OCI-LY1 (cell line): ENCODE data around the gene SAXO1.

Experiments used
- H2AFZ ChIP-seq: fragments of 200-600 bp; sonication (generic), shearing (Covaris generic); 2 replicates; pipeline ENCODE4 v1.6.0; 2014; ENCODE audit warnings: antibody characterized with exemption, mild to moderate bottlenecking, low read length
- H3F3A ChIP-seq: fragments of 200-600 bp; sonication (generic), shearing (Covaris generic); 2 replicates; pipeline ENCODE4 v1.6.0; 2014; ENCODE audit warnings: mild to moderate bottlenecking, antibody characterized with exemption, low read length, moderate library complexity; ENCODE audit not compliant: insufficient read depth
- H3K27ac ChIP-seq: fragments of 200-600 bp; sonication (generic); 2 replicates; pipeline ENCODE4 v1.5.1; 2014; ENCODE audit warnings: low read length, mixed run types, mild to moderate bottlenecking, low read depth; ENCODE audit not compliant: poor library complexity, severe bottlenecking
- H3K27me3 ChIP-seq: fragments of 200-600 bp; sonication (generic); 2 replicates; pipeline ENCODE4 v1.6.0; 2014; ENCODE audit warnings: antibody characterized with exemption, mild to moderate bottlenecking, low read length, moderate library complexity; ENCODE audit not compliant: insufficient read depth
- H3K36me3 ChIP-seq: fragments of 200-600 bp; sonication (generic); 2 replicates; pipeline ENCODE4 v1.6.1; 2014; ENCODE audit warnings: mild to moderate bottlenecking, antibody characterized with exemption, low read length, moderate library complexity, mixed read lengths; ENCODE audit not compliant: insufficient read depth
- H3K4me1 ChIP-seq: fragments of 200-600 bp; sonication (generic); 2 replicates; pipeline ENCODE4 v1.5.1; 2014; ENCODE audit warnings: mild to moderate bottlenecking, low read length, moderate library complexity; ENCODE audit not compliant: insufficient read depth, severe bottlenecking
- H3K4me2 ChIP-seq: fragments of 200-600 bp; sonication (generic), shearing (Covaris generic); 2 replicates; pipeline ENCODE4 v1.6.1; 2014; ENCODE audit warnings: low read length
- H3K4me3 ChIP-seq: fragments of 200-600 bp; sonication (generic); 2 replicates; pipeline ENCODE4 v1.5.1; 2014; ENCODE audit warnings: low read length, low read depth, mild to moderate bottlenecking, mixed read lengths; ENCODE audit not compliant: poor library complexity, severe bottlenecking
- H3K79me2 ChIP-seq: fragments of 200-600 bp; shearing (Covaris generic); 2 replicates; pipeline ENCODE4 v1.6.1; 2016; ENCODE audit warnings: mixed run types, low read length, mixed read lengths; ENCODE audit not compliant: insufficient read depth
- H3K9ac ChIP-seq: fragments of 200-600 bp; sonication (generic), shearing (Covaris generic); 2 replicates; pipeline ENCODE4 v1.6.1; 2014; ENCODE audit warnings: mild to moderate bottlenecking, low read length, mixed read lengths
- H3K9me2 ChIP-seq: fragments of 200-600 bp; sonication (generic), shearing (Covaris generic); 2 replicates; pipeline ENCODE4 v1.6.1; 2014; ENCODE audit warnings: low read depth, mild to moderate bottlenecking, low read length, mixed read lengths
- H3K9me3 ChIP-seq: fragments of 200-600 bp; shearing (Covaris generic); 2 replicates; pipeline ENCODE4 v1.6.1; 2014; ENCODE audit warnings: low read length, mixed read lengths
- H4K20me1 ChIP-seq: fragments of 200-600 bp; sonication (generic), shearing (Covaris generic); 2 replicates; pipeline ENCODE4 v1.6.0; 2016; ENCODE audit warnings: mild to moderate bottlenecking, low read length; ENCODE audit not compliant: insufficient read depth
- EZH2 ChIP-seq: fragments of 200-600 bp; sonication (generic), shearing (Covaris generic); IDR thresholded peaks from 2 replicates; pipeline ENCODE4 v1.8.0; 2017; ENCODE audit warnings: borderline replicate concordance, mixed run types, mild to moderate bottlenecking, antibody characterized with exemption, low read length, moderate library complexity, mixed read lengths
- TF ChIP-seq, protein P1 (sequence below): fragments of 200-600 bp; sonication (generic), shearing (Covaris generic); IDR thresholded peaks from 2 replicates; pipeline ENCODE4 v1.5.1; 2017; ENCODE audit warnings: mild to moderate bottlenecking, antibody characterized with exemption, low read length, moderate library complexity, mixed read lengths

SAXO1 gene

DNA sequence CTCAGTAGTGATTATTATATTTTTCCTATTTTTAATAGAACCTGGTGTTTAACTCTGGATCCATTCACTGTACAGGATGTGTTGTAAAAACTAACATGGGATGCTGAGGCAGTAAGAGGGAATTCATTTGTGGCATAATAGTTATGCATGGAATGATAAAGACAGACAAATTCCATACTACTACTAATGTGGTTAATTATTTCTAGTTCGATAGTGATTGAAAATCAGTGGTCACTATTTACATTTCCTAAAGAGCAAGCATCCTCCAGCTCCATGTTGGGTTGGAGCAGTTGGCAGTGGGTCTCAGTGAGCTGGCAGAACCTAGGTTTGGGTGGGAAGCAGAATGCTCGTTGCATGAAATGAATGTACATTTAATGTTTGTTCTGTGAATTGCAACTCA lies 122.6 kb downstream of the SAXO1 start:
- H3K9me3 ChIP-seq: no peaks in the 10 kb centered on the region
- H3K27ac ChIP-seq: no peak overlapping the region
- no peak overlapping the region for H2AFZ ChIP-seq
- no peak overlapping the region for H3K4me2 ChIP-seq
- TF ChIP-seq, protein P1, sequence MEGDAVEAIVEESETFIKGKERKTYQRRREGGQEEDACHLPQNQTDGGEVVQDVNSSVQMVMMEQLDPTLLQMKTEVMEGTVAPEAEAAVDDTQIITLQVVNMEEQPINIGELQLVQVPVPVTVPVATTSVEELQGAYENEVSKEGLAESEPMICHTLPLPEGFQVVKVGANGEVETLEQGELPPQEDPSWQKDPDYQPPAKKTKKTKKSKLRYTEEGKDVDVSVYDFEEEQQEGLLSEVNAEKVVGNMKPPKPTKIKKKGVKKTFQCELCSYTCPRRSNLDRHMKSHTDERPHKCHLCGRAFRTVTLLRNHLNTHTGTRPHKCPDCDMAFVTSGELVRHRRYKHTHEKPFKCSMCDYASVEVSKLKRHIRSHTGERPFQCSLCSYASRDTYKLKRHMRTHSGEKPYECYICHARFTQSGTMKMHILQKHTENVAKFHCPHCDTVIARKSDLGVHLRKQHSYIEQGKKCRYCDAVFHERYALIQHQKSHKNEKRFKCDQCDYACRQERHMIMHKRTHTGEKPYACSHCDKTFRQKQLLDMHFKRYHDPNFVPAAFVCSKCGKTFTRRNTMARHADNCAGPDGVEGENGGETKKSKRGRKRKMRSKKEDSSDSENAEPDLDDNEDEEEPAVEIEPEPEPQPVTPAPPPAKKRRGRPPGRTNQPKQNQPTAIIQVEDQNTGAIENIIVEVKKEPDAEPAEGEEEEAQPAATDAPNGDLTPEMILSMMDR: no peak
- no peak for TF ChIP-seq EZH2
- H3K4me3 ChIP-seq: no peak overlapping the region
- H3K9ac ChIP-seq: no peak overlapping the region
- no peaks in the 10 kb centered on the region for H3K9me2 ChIP-seq
- H3K4me1 ChIP-seq: no peaks in the 10 kb centered on the region
- no peaks in the 10 kb centered on the region for H4K20me1 ChIP-seq
- no peaks in the 10 kb centered on the region for H3K79me2 ChIP-seq
- H3F3A ChIP-seq: no peaks in the 10 kb centered on the region
- H3K36me3 ChIP-seq: no peaks in the 10 kb centered on the region
- H3K27me3 ChIP-seq: no peaks in the 10 kb centered on the region

DNA sequence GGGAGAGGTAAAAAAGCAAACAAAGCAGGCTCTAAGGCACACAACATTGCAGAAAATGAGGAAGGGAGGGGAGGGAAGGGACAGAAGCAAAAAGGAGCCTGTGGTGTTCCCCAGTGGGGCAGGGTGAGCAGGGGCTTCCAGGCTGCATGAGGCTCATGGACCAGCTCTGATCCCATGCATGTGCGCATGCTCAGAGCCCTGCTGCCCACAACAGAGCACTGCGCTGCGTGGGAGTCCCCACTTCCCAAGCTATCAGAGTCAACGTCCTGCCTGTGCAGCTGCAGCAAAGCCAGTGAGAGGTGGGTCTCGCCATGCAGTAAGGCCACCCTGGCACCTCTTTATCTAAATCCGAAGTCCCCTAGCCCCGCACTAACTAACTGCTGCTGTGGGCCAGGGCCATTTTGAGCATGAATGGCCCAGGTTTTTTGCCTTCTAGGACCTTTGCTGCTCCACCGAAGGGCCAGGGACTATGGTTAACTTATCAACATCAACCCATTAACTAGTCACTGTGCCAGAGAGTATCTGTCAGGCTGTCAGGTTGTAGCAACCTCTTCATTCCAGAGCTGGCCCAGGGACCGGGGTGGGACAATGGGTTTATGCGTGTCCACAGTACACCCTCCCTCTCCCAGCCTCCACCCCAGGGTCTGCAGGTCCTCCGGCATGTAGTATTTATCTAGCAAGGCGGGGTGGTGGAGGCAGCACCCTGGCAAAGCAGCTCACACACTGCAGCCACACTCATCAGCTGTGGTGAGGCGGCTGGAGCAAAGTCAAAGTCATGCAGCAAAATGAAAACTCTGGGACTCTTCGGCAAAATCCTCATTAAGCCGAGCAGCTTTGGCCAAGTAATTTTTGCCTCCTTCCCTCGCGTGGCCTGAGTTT lies 123.6 kb downstream of the SAXO1 start:
- Histone ChIP-seq H3K9ac (no peak overlapping the region), H3K36me3 (no peaks in the 10 kb centered on the region), H3K4me3 (no peak overlapping the region), H3K9me3 (no peaks in the 10 kb centered on the region), H3K9me2 (no peaks in the 10 kb centered on the region), H3K27me3 (no peaks in the 10 kb centered on the region), H3K27ac (no peak overlapping the region), H3K79me2 (no peaks in the 10 kb centered on the region), H3K4me2 (no peak overlapping the region), H4K20me1 (no peaks in the 10 kb centered on the region), H3K4me1 (no peaks in the 10 kb centered on the region), H3F3A (no peaks in the 10 kb centered on the region), H2AFZ (no peak overlapping the region)
- TF ChIP-seq EZH2: no peak
- TF ChIP-seq, protein P1: no peak

DNA sequence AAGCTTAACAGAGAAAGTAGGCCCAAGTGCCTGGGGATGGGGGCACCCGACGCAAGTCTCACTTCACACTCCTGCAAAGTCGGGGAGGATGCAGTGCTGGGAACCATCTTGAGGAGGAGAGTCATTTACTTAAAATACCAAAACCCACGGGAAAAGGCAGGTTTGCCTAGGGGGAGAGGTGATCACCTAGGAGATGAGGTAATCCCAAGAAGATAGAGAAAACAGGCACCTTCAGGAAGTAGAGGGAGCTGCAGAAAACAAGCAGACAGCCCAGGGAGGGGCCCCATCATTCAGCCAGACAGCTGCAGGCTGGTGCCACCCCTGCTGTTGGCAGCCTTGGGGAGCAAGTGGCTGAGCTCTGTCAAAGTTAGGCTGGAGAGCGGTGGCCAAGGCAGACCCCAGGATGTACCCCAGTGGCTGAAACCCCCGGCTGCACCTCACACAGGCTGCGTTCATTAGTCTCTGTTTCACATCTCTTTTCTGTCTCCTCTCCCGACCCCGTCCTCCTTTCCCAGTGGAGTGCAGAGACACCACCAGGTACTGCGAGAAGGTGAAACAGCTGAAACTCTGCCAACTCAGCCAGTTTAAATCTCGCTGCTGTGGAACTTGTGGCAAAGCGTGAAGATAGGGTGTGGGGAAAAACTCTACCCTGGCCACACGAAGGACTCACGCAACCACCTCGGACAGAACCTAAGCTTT lies 124.9 kb downstream of the SAXO1 start:
- no peaks in the 10 kb centered on the region for H3K79me2 ChIP-seq
- H3K36me3 ChIP-seq: no peaks in the 10 kb centered on the region
- no peak overlapping the region for H2AFZ ChIP-seq

More for the DNA sequence above, 124.9 kb downstream of the SAXO1 start:
- no peaks in the 10 kb centered on the region for H3F3A ChIP-seq
- H4K20me1 ChIP-seq: no peaks in the 10 kb centered on the region
- TF ChIP-seq, protein P1: no peak
- TF ChIP-seq EZH2: no peak
- no peak overlapping the region for H3K4me2 ChIP-seq
- H3K27ac ChIP-seq: no peak overlapping the region
- H3K9ac ChIP-seq: no peak overlapping the region
- H3K27me3 ChIP-seq: no peaks in the 10 kb centered on the region
- no peaks in the 10 kb centered on the region for H3K9me3 ChIP-seq
- no peaks in the 10 kb centered on the region for H3K9me2 ChIP-seq
- H3K4me3 ChIP-seq: no peak overlapping the region
- H3K4me1 ChIP-seq: no peaks in the 10 kb centered on the region
